Common myeloid progenitor, CD34-positive (primary cell): ENCODE results near the gene EIF4E2.
A peak's percentile ranks its signal among the peaks of the same experiment; 100 is the strongest.

Experiments
- CTCF ChIA-PET: fragments of 350-600 bp; sonication (Branson Sonifier 250); formaldehyde crosslinking; loops from one replicate; lab custom pipeline; 2021; ENCODE audit warnings: antibody characterized with exemption; lab: Charles Lee
- POLR2A ChIA-PET: fragments of 350-600 bp; sonication (Branson Sonifier 250); formaldehyde crosslinking; loops from one replicate; lab custom pipeline; 2021; ENCODE audit warnings: antibody characterized with exemption; lab: Charles Lee
- DNase-seq, 3 donors: peaks; one replicate each; pipeline versions ENCODE4 v3.0.0 to v3.0.0-alpha.2; 2013
- H3K27ac ChIP-seq, 2 experiments: 1 replicate in 1 of 2; 2 replicates in 1 of 2; pipeline ENCODE4 v1.7.0; 2013; ENCODE audit warnings: inconsistent platforms in 2 of 2, low read length in 2 of 2, mild to moderate bottlenecking in 2 of 2, low read depth in 1 of 2, moderate library complexity in 1 of 2; ENCODE audit not compliant: severe bottlenecking in 2 of 2, insufficient read depth in 1 of 2, poor library complexity in 1 of 2
- H3K27me3 ChIP-seq, 5 experiments: replicated peaks in 2 of 5; 1 replicate in 3 of 5; 2 replicates in 2 of 5; pipeline versions ENCODE4 v1.6.1 to v1.7.0; 2013; ENCODE audit warnings: low read length in 4 of 5, mild to moderate bottlenecking in 2 of 5, moderate library complexity in 2 of 5, inconsistent platforms in 1 of 5; ENCODE audit not compliant: insufficient read depth in 5 of 5, control insufficient read depth in 4 of 5
- H3K36me3 ChIP-seq, 4 experiments: 1 replicate in 2 of 4; 2 replicates in 2 of 4; pipeline versions ENCODE4 v1.6.1 to v1.7.0; 2013; ENCODE audit warnings: low read length in 3 of 4, control low read depth in 1 of 4, mild to moderate bottlenecking in 1 of 4; ENCODE audit not compliant: control insufficient read depth in 4 of 4, insufficient read depth in 4 of 4
- H3K4me1 ChIP-seq, 4 experiments: 1 replicate in 3 of 4; 2 replicates in 1 of 4; pipeline versions ENCODE4 v1.6.1 to v1.7.1; 2013; ENCODE audit warnings: low read length in 3 of 4, mild to moderate bottlenecking in 3 of 4, control low read depth in 1 of 4, inconsistent platforms in 1 of 4, moderate library complexity in 1 of 4; ENCODE audit not compliant: control insufficient read depth in 4 of 4, insufficient read depth in 4 of 4; ENCODE audit errors: control extremely low read depth in 1 of 4
- H3K4me3 ChIP-seq, 7 experiments: 1 replicate in 4 of 7; 2 replicates in 3 of 7; pipeline versions ENCODE4 v1.5.1 to v1.7.0; 2013; ENCODE audit warnings: mild to moderate bottlenecking in 7 of 7, low read length in 6 of 7, moderate library complexity in 6 of 7, inconsistent platforms in 2 of 7, low read depth in 2 of 7, control low read depth in 1 of 7; ENCODE audit not compliant: insufficient read depth in 4 of 7, control insufficient read depth in 1 of 7; ENCODE audit errors: extremely low read depth in 1 of 7
- H3K9me3 ChIP-seq, 5 experiments: 1 replicate in 4 of 5; 2 replicates in 1 of 5; pipeline versions ENCODE4 v1.6.1 to v1.7.1; 2013; ENCODE audit warnings: low read length in 4 of 5, mild to moderate bottlenecking in 2 of 5, inconsistent platforms in 1 of 5, low read depth in 1 of 5, moderate library complexity in 1 of 5; ENCODE audit not compliant: control insufficient read depth in 4 of 5, insufficient read depth in 2 of 5; ENCODE audit errors: control extremely low read depth in 1 of 5
- whole genome bisulfite sequencing: methylation state at CpG from one replicate; pipeline ENCODE4 v1.1.5; 2013; ENCODE audit not compliant: insufficient coverage; 5-methylcytosine and 5-hydroxymethylcytosine counted together

EIF4E2 gene

DNA sequence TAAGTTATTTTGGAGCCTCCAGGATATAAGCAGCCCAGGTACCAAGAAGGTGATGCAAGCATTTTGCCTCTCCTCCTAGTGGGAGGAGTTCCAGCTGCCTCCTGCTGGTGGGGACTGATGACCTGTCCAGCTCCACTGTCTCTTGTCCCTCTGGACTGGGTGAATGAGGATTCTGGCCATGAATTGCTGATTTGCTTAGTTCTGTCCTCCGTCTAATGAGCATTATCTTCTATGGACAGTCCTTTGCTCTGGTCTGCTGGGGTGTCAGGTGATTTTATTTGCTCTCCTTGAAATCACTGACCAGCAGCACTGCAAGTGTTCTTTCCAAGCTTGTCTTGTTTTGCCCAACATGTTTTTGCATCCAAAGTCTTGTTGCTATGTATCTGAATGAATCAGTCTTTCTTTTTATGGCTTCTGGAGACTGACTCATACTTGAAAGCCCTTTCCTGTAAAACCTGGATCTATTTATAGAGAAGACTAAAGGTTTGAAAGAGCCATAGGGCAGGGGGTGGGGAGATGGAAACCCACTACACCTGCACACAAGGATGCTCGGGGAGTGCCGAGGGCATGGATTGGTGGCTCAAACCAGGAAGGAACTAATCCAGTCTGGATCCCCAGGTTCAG lies 42.4 kb downstream of the EIF4E2 start:
- H3K4me1 ChIP-seq, result peaks cover 0 to 10% (median 4%) of the 10 kb centered on the region in 4 experiments
- no peaks in the 10 kb centered on the region for H3K9me3 ChIP-seq
- DNase-seq, result peak in 2 of 3 donors; percentile 32 to 36
- ChIA-PET POLR2A (no interaction called here), CTCF (interaction anchor here (1.2 kb wide), 1 partner anchor 10 kb away, joined by 3 read pairs; no protein-coding TSS in a partner anchor)
- no peaks in the 10 kb centered on the region for H3K36me3 ChIP-seq
- WGBS, result 100% methylated on average over 2 of the region's 3 CpGs
- no peak overlapping the region for H3K4me3 ChIP-seq
- H3K27ac ChIP-seq, result no peak overlapping the region
- H3K27me3 ChIP-seq, result no peaks in the 10 kb centered on the region

DNA sequence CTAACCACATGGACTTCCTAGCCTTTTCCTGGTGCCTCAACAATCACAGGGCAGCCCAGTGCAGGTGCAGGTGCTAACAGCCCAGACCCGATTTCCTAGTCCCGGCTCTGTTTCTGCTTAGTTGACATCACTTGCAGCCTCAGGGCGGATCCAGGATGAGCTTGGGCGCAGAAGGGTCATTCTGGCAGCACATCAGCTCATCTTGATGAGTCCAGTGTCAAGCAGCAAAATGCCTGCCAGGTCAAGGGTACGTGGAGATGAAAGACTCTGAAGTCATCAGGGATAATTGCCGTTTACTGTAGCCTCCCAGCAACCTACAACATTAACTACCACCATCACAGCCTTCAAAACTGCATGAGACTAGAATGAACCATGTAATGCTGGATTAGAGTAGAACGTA lies 43.5 kb downstream of the EIF4E2 start:
- ChIA-PET POLR2A (no interaction called here), CTCF (interaction anchor here (1.2 kb wide), 1 partner anchor 9 kb away, joined by 3 read pairs; no protein-coding TSS in a partner anchor)
- Histone ChIP-seq H3K27ac (no peak overlapping the region), H3K36me3 (no peaks in the 10 kb centered on the region), H3K9me3 (no peaks in the 10 kb centered on the region), H3K4me1 (peaks cover 0 to 10% (median 4%) of the 10 kb centered on the region in 4 experiments), H3K4me3 (no peak overlapping the region), H3K27me3 (no peaks in the 10 kb centered on the region)
- 94% methylated on average over 5 of the region's 7 CpGs for WGBS
- DNase-seq, result no peak

DNA sequence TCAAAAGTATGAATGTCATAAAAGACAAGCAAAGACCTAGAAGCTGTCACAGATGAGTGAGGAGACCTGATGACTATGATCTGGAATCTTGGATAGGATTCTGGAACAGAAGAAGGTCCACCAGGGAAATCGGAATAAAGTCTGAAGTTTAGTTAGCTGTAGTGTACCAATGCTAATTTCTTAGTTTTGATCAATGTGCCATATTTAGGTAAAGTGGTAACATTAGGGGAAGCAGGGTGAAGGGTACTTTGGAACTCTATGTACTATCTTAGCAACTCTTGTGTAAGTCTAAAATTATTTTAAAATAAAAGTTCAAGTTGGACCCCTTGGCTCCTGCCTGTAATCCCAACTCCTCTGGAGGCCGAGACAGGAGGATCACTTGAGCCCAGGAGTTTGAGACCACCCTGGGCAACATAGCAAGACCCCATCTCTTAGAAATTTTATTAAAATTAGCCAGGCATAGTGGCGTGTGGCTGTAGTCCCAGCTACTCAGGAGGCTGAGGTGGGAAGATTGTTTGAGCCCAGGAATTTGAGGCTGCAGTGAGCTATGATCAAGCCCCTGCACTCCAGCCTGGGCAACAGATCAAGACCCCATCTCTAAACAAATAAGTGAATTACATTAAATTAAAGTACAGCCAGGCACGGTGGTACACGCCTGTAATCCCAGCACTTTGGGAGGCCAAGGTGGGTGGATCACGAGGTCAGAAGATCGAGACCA lies 47.0 kb downstream of the EIF4E2 start:
- WGBS, result 95% methylated on average over 7 of the region's 7 CpGs
- Histone ChIP-seq H3K4me1 (peaks cover 0 to 10% (median 4%) of the 10 kb centered on the region in 4 experiments), H3K36me3 (no peaks in the 10 kb centered on the region), H3K27me3 (no peaks in the 10 kb centered on the region), H3K9me3 (no peaks in the 10 kb centered on the region), H3K27ac (no peak overlapping the region), H3K4me3 (no peak overlapping the region)
- ChIA-PET CTCF (no interaction called here), POLR2A (no interaction called here)
- no peak for DNase-seq

DNA sequence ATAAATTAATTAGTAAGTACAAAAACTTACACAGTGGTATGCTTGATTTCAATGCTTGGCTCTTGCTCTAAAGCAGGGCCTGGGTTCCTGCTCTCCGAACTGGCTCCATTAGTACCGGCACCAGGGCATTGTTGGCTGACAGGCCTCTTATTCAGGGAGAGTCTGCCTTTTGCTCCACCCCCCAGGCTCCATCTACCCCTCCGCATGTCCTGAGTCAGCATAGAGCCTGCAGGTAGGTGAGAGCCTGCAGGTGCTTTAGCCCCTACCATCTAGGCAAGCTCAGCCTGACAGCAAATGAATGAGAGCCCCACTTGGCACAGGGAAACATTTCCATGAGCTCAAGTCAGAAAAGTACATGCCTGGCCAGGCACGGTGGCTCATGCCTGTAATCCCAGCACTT lies 47.8 kb downstream of the EIF4E2 start:
- Histone ChIP-seq H3K27ac (no peak overlapping the region), H3K4me3 (no peak overlapping the region), H3K9me3 (no peaks in the 10 kb centered on the region), H3K36me3 (no peaks in the 10 kb centered on the region), H3K27me3 (no peaks in the 10 kb centered on the region), H3K4me1 (peaks cover 0 to 3% (median under 1%) of the 10 kb centered on the region in 4 experiments)
- POLR2A ChIA-PET, result no interaction called here
- WGBS, result 100% methylated on average over 3 of the region's 4 CpGs
- DNase-seq, result no peak
- CTCF ChIA-PET, result interaction anchor here (0.8 kb wide), 1 partner anchor 83 kb away, joined by 3 read pairs; no protein-coding TSS in a partner anchor

DNA sequence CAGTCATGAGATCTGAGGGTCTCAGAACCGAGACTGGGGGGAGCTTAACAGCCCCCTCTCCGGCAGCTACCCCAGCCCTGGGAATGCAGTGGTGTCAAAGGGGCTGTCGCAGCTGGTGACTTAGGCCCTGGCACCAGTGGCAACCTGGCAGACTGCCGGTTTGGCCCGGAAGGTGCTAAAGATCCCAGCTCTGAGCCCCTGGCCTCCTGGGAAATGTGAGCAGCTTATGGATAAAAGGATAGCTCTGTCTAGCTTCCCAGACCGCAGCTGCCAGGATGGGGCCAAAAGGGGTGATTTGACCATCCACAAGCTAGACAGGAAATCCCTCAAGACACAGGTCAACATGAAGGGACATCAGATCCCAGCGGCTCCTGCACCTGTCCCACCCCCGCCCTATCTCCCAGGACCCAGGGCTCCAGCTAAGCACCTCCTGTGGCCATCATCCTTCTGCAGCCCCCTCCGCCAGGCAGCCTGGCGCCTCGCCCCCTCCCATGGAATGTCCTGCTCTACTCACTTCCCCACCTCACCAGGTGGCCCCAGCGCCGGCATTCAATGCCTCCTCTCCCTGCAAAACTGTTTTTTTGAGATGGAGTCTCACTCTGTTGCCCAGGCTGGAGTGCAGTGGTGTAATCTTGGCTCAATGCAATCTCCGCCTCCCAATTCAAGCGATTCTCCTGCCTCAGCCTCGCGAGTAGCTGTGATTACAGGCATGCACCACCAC lies 49.7 kb downstream of the EIF4E2 start:
- ChIA-PET CTCF (interaction anchor here (0.8 to 1.6 kb wide), 3 partner anchors 15 to 83 kb away, joined by 3 to 4 read pairs (median 3); no protein-coding TSS in a partner anchor), POLR2A (no interaction called here)
- Histone ChIP-seq H3K4me3 (no peak overlapping the region), H3K27me3 (no peaks in the 10 kb centered on the region), H3K36me3 (no peaks in the 10 kb centered on the region), H3K9me3 (no peaks in the 10 kb centered on the region), H3K4me1 (no peaks in the 10 kb centered on the region), H3K27ac (no peak overlapping the region)
- 92% methylated on average over 11 of the region's 17 CpGs for WGBS
- DNase-seq, result no peak

DNA sequence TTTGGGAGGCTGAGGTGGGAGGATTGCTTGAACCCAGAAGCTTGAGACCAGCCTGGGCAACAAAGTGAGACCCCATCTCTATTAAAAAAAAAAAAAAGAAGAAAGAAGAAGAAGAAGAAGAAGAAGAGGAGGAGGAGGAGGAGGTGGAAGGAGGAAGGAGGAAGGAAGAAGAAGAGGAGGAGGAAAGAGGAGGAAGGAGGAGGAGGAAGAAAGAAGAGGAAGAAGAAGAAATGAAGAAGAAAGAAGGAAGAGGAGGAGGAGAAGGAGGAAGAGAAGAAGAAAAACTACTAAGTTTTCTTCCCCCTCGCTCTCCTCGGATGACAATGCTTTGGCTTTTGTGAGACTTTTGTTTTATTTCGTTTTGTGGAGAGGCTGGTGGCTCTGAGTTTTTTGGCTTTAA lies 52.8 kb downstream of the EIF4E2 start:
- H3K4me1 ChIP-seq, result peaks cover 0 to 10% (median 5%) of the 10 kb centered on the region in 4 experiments
- H3K4me3 ChIP-seq, result no peak overlapping the region
- no CpG with 5 or more reads among the region's 3 CpGs for WGBS
- ChIA-PET CTCF (interaction anchor here (1.1 to 1.4 kb wide), 3 partner anchors 9 to 71 kb away, joined by 3 read pairs; no protein-coding TSS in a partner anchor), POLR2A (no interaction called here)
- H3K27me3 ChIP-seq, result no peaks in the 10 kb centered on the region
- H3K36me3 ChIP-seq, result no peaks in the 10 kb centered on the region
- H3K9me3 ChIP-seq, result no peaks in the 10 kb centered on the region
- no peak overlapping the region for H3K27ac ChIP-seq
- DNase-seq, result no peak
